Stimulated activated CD4-positive, alpha-beta T cell treated with anti-CD3 and anti-CD28 coated beads, Interleukin-2, amount 100 ng/mL, for 24 hours (primary cell): ENCODE data around the gene VWF.
"Not testable (repeated sequence)": the region's sequence is repeated elsewhere in the genome, so short reads cannot be mapped to it uniquely, and the experiment has no call there.

ENCODE experiments used
- DNase-seq, 2 donors: peaks; one replicate each; pipeline ENCODE4 v3.0.0-alpha.2; 2020

VWF gene

DNA sequence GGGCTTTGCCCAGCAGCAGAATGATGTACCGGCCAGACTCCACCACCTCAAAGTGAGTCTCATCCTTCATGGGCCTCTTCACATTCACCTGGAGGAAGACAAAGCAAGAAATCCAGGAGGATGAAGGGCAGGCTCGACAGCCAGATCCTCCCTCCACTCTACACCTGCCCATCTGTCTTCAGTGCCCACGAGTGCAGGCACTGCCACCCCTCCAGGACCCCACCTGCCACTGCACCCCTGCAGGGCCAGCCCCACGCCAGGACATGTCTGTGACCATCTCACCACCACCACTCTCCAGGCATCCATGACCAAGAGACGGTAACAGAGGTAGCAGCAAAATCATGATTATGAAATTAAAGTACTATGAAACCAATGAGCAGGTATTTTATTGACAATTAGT is 95.1 kb downstream of the VWF start:
- peak in 1 of 2 donors; percentile 4 for DNase-seq

DNA sequence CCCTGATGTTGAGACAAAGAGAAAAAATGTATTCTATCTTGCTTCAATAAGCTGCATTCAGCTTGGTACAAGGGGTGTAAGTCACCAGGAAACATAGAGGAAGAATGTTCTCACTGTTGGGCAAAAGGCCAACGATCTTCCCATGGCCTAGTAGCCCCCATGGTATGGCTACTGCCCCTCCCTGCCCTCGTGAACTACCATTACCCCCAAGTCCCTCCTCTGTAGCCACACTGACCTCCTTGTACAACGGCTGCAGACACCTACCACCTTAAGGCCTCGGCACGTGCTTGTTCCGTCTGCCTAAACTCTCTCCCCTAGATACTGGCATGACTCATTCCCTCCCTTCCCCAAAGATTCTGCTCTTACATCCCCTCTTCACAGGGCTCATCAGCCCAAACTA is 97.5 kb downstream of the VWF start:
- DNase-seq: no peak

DNA sequence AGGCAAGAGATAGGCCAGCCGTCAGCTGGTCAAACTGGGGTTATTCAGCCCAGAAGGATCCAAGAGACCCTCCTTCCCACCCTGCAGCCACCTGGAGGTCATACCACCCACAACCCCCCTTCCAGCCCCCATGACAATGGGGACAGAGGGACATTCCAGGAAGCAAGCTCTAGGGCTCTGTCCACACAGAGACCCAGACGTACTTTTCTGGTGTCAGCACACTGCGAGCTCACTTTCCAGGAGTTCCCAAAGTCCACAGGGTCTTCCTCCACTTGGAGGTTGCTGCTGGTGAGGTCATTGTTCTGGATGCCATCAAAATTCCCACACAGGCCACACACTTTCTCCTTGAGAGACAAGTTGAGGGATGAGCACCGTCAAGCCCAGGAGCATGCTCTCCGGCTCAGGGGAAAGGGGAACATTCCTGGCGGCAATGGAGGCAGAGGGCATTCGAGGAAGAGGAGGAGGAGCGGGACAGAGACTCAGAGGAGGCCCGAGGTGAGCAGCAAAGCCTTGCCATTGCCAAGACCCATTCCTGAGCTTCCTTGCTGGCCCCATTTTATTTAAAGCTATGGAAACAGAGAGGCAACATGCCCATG is 98.7 kb downstream of the VWF start:
- DNase-seq: not testable (repeated sequence)

DNA sequence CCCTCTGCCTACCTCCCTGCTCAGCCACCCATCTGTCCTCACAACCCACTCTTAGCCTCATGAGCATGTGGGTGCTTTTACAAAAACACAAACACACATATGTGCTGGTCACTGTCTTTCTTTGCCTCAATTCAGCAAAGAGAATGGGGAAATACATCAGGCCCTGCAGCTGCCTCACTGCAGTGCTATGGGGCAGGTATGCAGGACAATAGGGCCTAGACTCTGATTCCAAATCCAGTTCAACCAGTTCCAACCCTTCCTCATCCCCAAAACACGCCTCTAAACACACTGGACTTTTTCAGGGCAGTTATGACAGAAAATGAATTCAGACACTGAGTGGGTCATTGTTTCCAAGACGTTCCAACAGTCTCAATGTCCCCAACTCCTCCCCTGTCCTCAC is 100.4 kb downstream of the VWF start:
- DNase-seq: not testable (repeated sequence)

DNA sequence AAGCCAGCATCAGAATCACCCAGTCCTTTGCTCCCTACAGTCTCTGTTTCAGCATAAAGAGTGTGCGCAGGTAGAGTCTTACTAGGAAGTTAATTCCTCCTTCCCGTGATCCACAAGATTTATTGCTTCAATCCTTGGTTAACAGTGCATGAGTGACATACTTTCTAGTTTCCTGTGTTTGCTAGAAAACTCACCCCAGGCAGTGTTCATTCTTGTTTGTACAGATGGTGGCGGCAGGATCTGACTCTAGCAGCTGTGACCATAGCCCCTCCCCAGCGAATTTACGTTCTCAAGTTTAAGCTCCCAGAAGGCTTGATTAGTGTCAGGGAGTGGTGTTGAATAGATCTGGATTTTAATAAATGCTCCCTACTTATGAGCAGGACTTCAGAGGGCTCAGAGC is 103.5 kb downstream of the VWF start:
- no peak for DNase-seq

DNA sequence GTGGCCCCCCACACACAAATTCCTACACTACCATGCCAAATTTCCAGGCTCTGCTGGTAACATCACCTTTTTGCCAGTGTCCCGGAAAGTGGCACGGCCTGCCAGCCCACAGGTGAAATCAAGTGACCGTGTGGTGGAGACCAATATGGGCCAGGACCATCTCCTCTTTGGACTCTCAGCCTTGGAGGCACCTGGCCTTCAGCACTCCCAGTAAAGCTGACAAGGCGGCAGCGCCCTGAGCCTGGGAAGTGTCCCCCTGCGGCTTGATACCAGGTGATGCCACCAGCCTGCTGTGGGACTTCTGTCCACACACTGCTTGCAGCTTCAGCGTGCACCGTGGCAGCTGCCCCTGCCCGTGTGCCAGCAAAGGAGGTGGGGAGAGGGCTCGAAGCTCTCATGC is 104.0 kb downstream of the VWF start:
- not testable (repeated sequence) for DNase-seq

DNA sequence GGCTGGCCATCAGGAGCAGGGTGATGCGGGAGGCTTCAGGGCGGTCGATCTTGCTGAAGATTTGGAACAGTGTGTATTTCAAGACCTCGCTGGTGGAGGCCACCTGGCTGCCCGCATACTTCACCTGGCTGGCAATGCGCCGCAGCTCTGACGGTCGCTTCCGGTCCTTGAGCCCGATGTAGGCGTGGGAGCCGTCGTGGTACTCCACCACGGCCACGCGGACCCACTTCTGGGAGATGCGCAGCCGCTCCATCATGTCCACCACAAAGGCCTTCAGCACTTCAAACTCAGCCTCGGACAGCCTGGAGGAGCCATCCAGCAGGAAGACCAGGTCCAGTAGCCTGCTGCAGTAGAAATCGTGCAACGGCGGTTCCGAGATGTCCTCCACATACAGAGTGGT is 105.2 kb downstream of the VWF start:
- not testable (repeated sequence) for DNase-seq

DNA sequence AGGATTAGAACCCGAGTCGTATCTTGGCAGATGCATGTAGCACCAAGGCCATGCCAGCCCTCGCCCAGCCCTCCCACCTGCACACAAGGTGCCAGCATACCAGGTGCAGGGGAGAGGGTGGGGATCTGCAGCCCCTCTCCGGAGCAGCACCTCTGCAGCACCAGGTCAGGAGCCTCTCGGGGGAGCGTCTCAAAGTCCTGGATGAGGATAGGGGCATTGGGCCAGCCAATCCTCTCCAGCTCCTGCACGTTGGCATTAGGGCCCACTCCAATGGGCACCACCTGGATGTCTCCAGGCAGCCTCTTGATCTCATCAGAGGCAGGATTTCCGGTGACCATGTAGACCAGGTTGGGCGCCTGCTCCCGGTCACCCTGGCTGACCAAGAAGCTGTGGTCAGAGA is 106.2 kb downstream of the VWF start:
- no peak for DNase-seq

DNA sequence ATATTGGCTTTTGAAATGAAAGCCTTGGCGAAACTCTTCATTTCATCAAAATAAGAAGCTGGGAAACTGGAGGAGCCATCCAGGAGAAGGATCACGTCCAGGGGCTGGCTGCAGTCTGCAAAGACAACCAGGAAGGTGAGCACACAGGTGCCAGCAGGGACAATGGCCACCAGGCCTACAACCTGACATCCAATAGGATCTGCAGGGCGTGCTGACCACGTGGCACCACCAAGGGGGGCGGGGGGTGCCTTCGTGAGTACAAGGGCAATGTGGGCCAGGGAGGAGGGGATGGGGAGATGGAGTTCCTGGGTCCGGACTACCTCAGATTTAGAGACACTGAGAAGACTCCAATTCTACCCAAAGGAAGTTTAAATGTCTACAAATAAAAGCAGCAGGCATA is 107.7 kb downstream of the VWF start:
- no peak for DNase-seq

DNA sequence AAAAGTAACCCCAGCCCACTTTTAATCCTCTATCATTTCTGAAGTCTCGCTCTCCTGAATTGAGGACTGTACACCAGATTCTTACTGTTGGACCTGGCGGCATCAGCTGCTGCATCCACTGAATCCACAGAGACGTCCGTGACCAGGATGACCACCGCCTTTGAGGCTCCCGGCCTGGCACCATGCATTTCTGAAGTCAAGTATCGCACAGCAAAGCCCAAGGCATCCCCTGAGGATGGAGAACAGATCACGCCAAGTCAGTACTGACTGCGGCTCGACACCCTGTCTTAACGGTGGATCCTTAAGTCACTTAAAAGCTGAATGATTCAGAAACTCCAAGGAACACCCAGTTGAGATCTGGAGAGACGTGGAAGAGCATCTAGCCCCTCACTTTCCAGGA is 108.5 kb downstream of the VWF start:
- DNase-seq: not testable (repeated sequence)

DNA sequence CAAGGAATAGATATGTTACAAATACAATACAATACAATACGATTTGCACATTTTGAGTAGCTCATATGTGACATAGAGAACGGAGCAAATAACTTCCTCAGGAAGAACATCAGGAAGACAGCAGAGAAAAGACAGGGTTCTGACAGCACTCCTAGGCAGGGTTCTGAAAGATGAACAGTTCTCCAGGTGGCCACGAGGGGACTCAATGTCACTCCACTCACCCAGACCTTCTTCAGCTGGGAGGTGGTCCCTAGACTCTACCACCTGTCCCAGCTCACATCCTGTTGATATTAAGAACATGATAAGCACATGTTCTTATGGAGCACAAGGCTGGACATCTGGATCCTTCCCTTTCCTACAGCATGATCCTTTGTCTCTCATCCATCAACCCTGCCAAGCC is 109.2 kb downstream of the VWF start:
- not testable (repeated sequence) for DNase-seq

DNA sequence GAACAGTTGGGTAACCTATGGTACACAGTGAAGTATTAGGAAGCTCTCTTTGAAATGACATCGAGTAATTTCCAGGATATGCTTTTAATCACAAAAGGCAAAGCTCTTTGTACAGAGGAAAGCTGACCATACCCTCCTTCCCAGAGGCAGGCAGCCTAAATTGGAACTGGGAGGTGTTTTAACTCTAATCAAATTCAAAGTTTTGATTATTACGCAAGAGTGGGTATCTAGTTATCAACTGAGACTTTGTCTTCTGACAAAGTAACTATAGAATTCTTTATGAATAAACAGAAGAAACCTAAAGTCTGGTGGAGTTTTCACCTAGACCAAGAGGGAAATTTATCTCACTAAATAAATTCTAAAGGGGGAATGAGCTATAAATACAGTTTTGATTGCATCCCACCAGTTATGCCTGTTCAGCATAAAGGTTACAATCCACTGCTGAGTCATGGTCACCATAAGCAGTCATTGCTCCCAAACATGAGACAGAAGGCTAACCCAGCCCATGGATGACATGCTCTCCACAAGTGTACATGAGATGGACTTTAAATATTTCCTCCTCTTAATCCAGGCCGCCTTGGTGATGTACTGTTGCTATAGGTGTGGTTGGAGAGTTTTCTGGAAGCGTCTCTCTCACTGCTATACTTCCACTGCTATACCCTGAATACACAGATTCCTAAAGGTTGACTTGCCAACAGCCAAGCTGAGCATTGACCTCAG is 113.7 kb downstream of the VWF start:
- DNase-seq: not testable (repeated sequence)

DNA sequence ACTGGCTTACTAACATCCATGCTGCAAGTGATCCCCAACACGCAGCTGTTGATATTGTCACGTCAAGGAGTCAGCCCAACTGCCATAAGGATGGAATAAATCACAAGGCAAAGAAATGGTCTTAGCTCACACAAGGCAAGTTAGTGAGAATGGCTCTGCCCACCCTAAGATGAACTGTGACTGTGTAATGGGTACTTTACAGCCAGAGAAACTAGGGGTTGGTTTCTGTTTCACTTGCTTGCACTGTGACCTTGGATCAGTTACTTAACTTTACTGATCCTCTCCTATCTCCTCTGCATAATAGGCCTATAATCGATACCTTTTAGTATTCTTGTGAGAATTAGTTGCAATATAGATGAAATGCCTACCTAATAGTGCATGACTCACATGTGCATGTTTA is 127.2 kb downstream of the VWF start:
- no peak for DNase-seq

DNA sequence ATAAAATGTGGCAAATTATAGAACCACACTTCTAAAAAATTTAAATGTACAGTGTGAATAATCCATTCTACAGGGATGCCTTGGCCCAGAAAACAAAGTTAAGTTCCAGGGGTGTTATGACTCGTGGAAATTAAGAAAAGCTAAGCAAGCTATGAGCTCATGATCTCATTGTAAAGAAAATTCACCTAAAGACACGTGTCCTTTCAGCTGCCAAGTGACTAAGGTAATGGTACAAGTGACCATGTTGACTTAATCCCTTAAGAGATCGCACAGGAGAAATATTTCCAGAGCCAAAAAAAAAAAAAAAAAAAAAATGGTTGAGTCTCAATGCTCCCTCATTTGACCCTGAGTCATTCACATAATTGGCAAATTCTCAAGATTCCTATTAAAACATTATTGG is 128.0 kb downstream of the VWF start:
- DNase-seq: no peak

DNA sequence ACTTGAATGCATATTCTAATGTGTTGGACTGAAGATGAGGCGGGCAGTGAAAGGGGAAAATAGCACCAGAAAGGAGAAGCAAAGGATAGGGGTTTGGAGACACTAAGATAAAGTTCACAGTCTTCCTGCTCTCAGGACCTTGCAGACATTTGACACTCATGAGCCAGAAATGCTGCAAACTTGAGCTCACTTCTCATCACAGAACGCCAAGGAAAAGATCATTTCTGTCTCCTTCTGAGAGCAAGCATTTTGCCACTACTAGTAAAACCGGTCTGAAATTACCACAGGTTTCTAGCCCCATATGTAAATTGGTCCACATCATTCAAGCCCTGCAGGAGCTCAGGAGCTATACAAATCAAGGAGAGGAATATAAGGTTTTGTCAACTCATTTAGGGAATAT is 134.8 kb downstream of the VWF start:
- no peak for DNase-seq

DNA sequence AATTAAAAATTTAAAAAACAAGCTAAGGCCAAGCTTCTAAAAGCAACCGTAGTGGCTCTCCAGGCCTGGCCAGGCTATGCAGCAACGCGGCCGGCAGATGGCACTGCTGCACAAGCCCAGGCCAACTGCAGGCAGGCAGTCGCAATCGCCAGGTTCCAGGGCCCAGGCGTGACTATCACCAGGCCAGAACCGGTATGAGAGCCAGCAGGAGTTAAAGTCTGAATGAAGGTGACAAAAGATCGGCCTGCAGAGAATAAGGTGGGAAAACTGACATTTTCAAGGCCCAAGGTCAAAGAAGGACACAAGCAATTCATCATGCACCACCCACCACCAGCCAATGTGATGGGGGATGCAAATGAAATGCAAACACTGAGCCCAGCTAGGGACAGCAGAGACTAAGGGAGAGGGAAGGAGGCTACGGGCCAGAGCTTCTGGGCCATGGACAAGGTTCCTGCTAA is 135.8 kb downstream of the VWF start:
- peak; percentile 77 to 83 for DNase-seq

DNA sequence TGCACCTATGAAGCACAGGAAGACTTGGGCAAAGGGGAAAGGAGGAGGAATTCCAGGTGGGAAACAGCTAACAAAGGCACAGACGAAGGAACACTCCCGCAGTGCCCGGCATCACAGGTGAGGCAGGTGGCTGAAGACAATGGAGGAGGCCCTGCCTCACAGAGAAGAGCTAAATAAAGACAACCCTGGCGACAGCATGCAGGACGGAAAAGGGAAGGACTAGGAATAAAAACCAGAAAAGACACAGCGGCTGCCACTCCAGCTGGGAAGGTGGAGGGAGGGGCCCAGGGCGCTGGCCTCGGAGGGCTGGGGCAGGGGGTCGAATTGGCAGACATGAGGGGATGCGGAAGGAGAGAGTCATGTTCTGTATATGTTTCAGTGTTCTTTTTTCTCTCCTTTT is 136.4 kb downstream of the VWF start:
- no peak for DNase-seq

DNA sequence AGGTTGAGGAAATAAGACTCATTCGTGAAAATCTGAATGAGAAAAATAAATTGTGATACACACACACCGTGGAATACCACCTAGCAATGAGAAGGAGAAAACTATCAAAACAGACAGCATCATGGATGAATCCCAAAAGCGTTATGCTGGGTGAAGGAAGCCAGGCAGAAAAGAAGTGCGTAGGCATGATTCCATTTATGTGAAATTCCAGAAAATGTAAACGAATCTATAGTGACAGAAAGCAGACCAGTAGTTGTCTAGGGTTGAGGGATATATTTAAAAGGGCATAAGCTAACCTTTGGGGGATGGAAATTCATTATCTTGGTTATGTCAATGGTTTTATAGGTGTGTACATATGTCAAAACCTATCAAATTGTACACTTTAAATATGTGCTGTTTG is 136.9 kb downstream of the VWF start:
- no peak for DNase-seq

DNA sequence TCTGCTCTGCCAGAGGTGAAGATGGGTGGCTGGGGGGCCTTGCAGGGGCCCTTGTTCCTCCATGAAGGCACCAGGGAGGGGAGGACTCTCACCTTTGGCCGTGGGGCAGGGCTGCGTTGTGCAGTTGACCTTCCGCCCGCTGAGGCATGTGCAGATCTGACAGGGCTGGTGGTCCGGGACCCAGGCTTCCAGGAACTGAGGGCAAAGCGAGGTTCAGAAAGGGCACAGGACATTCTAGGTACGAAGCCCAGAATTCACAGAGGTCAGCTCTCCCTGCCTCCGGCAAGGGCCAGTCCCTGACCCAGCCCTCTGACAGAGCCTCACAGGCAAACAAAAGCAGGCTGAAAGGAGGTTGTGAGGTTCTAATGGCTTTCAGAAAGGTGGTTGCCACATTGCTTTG is 139.0 kb downstream of the VWF start:
- DNase-seq: no peak

DNA sequence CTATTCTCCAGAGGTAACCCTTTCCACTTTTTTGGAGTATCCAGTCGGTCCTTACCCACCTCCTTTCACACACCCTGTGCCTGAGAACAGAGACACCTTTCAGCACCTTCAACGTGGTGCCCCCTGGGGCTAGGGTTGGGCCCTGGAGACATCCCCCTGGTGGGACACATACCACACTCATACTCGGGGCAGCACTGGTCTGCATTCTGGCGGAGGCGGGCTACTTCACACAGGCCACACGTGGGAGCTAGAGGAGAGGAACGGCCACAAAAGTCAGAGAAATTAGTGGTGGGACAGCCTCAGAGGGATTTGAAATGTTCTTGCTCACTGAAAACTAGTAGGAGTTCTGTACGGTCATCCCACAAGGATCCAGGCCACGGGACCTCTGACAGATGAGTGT is 139.6 kb downstream of the VWF start:
- DNase-seq: no peak

DNA sequence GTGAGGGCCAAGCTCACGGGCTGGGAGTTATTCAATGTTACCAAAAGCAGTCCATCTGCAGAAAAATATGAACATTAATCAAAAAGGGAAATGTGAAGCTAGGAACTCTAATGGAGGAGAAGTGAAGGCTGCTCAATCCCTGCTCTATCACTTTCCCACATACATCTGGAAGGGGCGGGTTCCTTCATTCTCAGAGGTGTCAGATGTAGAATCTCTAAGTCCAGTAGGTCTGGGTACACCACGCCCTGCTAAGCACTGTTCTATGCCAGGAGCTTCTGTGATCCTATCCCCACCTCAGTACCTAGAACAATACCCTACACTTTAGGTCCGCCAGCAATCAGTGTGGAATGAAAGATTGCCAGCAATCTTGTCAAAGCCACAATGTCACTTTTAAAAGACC is 142.4 kb downstream of the VWF start:
- DNase-seq: no peak

DNA sequence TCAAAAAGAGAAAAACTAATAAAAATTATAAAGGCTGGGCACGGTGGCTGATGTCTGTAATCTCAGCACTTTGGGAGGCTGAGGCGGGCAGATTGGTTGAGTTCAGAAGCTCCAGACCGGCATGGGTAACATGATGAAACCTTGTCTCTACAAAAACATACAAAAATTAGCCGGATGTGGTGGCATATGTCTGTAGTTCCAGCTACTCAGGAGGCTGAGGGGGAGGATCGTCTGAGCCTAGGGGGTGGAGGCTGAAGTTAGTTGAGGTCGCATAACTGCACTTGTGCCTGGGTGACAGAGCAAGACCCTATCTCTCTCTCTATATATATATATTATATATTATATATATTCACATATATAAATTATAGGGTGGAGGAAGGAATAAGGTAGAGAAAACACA is 146.9 kb downstream of the VWF start:
- no peak for DNase-seq

DNA sequence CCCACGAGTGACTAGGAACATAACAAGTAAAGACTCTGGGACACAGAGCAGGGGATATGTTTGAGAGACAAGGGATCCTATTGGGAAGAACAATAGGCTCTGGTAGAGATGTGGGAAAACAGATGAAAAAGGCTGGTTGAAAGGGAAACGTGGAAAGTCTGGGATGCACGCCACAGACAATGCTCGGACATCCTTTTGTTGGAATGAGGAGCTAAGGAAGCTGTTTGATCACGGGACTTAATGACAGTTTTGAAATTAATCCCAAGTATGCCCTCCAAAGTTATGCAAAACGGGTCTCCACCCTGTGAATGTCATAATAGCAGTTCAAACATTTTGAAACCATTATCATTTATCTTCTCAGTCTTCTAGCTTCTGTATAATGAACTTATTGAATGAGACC is 147.8 kb downstream of the VWF start:
- no peak for DNase-seq

DNA sequence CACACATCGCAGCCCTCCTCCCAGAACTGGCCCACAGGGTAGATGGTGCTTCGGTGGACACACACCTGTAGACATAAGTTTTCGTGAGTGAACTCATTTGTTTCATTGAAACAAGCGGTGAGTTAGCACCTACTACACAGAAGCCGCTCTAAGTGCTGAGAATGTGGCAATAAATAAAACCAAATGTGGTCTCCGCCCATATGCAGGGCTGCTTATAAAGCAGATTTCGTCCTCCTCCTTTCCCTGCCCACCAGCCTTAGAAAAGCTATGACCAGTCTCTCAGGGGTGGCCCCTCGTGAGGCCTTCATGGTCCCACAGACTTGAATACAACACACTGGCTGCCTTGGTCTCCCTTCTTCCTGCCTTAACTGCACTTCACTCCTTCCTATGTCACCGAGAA is 148.3 kb downstream of the VWF start:
- DNase-seq: no peak
